ENCODE measurements around the gene MRPL32. TPM values are rescaled to one million over a fixed set of nuclear protein-coding genes. Genes with fewer than 3 reads are reported as not detected.

The MRPL32 gene
- total and polyA plus RNA-seq, 2 of the 13 experiments (the other 11 are each of a cell fraction or from before 2014, with no cell fraction given), result 39.0 to 81.2 TPM

DNA sequence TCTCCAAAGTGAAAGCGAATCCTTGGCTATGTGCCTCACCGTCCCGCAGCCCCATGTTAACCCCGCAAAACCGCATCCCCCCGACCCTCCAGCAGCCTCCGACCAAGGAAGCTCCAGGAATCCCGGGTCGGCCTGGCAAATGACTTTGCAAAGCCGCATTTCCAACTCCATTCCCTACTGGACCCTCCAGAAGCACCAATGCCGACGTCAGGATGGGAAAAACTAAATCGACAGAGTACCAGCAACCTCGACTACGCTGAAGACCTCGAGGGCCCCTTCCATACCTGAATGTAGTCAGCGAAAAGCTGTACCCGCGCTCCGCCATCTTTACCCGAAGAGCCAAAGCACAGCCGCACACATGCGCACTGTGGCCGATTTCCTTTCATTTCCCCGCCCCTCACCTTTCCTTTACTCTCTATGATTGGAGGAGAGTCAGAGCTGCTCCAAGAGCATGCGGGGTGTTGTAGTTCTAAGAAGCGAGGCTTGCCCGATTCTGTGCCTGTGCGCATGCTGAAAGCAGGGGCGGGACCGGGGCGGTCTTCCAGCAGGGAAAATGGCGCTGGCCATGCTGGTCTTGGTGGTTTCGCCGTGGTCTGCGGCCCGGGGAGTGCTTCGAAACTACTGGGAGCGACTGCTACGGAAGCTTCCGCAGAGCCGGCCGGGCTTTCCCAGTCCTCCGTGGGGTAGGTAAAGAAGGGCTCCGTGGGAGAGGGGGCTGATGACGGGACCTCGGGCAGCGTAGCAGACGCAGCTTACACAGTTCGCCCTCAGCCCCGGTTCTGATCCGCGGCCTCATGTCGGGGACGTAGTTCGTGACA lies at the start of gene MRPL32, which contains the start of gene PSMA2 (continued):
- TF ChIP-seq NCOA2 (CRISPR knock-in tag; IDR thresholded peaks at IDR 0.05) (0 out of 2 replicates have a peak, but pooled peaks have one; percentile 9), ZNF839 (CRISPR knock-in tag; IDR thresholded peaks at IDR 0.05; ENCODE audit: borderline replicate concordance) (no peak), FOXK2 (IDR thresholded peaks at IDR 0.05) (0 out of 2 replicates have a peak, but pooled peaks have one; percentile 24), ELF3 (CRISPR knock-in tag; IDR thresholded peaks at IDR 0.05) (peak; percentile 74), POGZ (CRISPR knock-in tag; IDR thresholded peaks at IDR 0.05) (peak; percentile 46; the same call in 1 of the 2 replicates), AGO1 (IDR thresholded peaks at IDR 0.05; ENCODE audit: low read depth, low read length, poor library complexity, severe bottlenecking) (peak; percentile 36), MAFG (CRISPR knock-in tag; IDR thresholded peaks at IDR 0.05) (no peak), ZNF430 (CRISPR knock-in tag; IDR thresholded peaks at IDR 0.05) (no peak), MLLT10 (CRISPR knock-in tag; IDR thresholded peaks at IDR 0.05) (no peak), CEBPG (CRISPR knock-in tag; IDR thresholded peaks at IDR 0.05) (0 out of 2 replicates have a peak, but pooled peaks have one; percentile 7), ZNF550 (CRISPR knock-in tag; IDR thresholded peaks at IDR 0.05; ENCODE audit: borderline replicate concordance) (no peak), ZNF124 (CRISPR knock-in tag; IDR thresholded peaks at IDR 0.05) (peak; percentile 73; the same call in 1 of the 2 replicates), NFKB2 (CRISPR knock-in tag; IDR thresholded peaks at IDR 0.05; ENCODE audit: borderline replicate concordance) (peak; percentile 73; the same call in 1 of the 2 replicates)
- TF ChIP-seq, protein P1, sequence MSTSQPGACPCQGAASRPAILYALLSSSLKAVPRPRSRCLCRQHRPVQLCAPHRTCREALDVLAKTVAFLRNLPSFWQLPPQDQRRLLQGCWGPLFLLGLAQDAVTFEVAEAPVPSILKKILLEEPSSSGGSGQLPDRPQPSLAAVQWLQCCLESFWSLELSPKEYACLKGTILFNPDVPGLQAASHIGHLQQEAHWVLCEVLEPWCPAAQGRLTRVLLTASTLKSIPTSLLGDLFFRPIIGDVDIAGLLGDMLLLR (CRISPR knock-in tag; IDR thresholded peaks at IDR 0.05), result peak; percentile 46; the same call in 1 of the 2 replicates
- TF ChIP-seq, protein P2, sequence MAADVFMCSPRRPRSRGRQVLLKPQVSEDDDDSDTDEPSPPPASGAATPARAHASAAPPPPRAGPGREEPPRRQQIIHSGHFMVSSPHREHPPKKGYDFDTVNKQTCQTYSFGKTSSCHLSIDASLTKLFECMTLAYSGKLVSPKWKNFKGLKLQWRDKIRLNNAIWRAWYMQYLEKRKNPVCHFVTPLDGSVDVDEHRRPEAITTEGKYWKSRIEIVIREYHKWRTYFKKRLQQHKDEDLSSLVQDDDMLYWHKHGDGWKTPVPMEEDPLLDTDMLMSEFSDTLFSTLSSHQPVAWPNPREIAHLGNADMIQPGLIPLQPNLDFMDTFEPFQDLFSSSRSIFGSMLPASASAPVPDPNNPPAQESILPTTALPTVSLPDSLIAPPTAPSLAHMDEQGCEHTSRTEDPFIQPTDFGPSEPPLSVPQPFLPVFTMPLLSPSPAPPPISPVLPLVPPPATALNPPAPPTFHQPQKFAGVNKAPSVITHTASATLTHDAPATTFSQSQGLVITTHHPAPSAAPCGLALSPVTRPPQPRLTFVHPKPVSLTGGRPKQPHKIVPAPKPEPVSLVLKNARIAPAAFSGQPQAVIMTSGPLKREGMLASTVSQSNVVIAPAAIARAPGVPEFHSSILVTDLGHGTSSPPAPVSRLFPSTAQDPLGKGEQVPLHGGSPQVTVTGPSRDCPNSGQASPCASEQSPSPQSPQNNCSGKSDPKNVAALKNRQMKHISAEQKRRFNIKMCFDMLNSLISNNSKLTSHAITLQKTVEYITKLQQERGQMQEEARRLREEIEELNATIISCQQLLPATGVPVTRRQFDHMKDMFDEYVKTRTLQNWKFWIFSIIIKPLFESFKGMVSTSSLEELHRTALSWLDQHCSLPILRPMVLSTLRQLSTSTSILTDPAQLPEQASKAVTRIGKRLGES (CRISPR knock-in tag; IDR thresholded peaks at IDR 0.05; ENCODE audit: borderline replicate concordance), result no peak
- TF ChIP-seq, protein P3, sequence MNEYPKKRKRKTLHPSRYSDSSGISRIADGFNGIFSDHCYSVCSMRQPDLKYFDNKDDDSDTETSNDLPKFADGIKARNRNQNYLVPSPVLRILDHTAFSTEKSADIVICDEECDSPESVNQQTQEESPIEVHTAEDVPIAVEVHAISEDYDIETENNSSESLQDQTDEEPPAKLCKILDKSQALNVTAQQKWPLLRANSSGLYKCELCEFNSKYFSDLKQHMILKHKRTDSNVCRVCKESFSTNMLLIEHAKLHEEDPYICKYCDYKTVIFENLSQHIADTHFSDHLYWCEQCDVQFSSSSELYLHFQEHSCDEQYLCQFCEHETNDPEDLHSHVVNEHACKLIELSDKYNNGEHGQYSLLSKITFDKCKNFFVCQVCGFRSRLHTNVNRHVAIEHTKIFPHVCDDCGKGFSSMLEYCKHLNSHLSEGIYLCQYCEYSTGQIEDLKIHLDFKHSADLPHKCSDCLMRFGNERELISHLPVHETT (CRISPR knock-in tag; conservative IDR thresholded peaks at IDR 0.05), result peak; percentile 19; the same call in 1 of the 2 replicates
- TF ChIP-seq, protein P4, sequence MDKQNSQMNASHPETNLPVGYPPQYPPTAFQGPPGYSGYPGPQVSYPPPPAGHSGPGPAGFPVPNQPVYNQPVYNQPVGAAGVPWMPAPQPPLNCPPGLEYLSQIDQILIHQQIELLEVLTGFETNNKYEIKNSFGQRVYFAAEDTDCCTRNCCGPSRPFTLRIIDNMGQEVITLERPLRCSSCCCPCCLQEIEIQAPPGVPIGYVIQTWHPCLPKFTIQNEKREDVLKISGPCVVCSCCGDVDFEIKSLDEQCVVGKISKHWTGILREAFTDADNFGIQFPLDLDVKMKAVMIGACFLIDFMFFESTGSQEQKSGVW (CRISPR knock-in tag; IDR thresholded peaks at IDR 0.05; ENCODE audit: borderline replicate concordance), result no peak
- TF ChIP-seq, protein P5, sequence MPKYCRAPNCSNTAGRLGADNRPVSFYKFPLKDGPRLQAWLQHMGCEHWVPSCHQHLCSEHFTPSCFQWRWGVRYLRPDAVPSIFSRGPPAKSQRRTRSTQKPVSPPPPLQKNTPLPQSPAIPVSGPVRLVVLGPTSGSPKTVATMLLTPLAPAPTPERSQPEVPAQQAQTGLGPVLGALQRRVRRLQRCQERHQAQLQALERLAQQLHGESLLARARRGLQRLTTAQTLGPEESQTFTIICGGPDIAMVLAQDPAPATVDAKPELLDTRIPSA (CRISPR knock-in tag; IDR thresholded peaks at IDR 0.05; ENCODE audit: borderline replicate concordance), result 0 out of 2 replicates have a peak, but pooled peaks have one; percentile 41
- TF ChIP-seq, protein P6, sequence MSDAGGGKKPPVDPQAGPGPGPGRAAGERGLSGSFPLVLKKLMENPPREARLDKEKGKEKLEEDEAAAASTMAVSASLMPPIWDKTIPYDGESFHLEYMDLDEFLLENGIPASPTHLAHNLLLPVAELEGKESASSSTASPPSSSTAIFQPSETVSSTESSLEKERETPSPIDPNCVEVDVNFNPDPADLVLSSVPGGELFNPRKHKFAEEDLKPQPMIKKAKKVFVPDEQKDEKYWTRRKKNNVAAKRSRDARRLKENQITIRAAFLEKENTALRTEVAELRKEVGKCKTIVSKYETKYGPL (CRISPR knock-in tag; IDR thresholded peaks at IDR 0.05), result no peak
- TF ChIP-seq, protein P7, sequence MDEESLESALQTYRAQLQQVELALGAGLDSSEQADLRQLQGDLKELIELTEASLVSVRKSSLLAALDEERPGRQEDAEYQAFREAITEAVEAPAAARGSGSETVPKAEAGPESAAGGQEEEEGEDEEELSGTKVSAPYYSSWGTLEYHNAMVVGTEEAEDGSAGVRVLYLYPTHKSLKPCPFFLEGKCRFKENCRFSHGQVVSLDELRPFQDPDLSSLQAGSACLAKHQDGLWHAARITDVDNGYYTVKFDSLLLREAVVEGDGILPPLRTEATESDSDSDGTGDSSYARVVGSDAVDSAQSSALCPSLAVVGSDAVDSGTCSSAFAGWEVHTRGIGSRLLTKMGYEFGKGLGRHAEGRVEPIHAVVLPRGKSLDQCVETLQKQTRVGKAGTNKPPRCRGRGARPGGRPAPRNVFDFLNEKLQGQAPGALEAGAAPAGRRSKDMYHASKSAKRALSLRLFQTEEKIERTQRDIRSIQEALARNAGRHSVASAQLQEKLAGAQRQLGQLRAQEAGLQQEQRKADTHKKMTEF (CRISPR knock-in tag; IDR thresholded peaks at IDR 0.05), result peak; percentile 80; the same call in 1 of the 2 replicates
